C4-2B (cell line): ENCODE data around the gene ENDOV.
"Not testable (repeated sequence)": the region's sequence is repeated elsewhere in the genome, so short reads cannot be mapped to it uniquely, and the experiment has no call there.

ENCODE experiments used
- H3K27ac ChIP-seq: fragments of 450-650 bp; 2 replicates; pipeline ENCODE4 v1.5.1; 2017
- ZFX ChIP-seq: fragments of 450-650 bp; IDR thresholded peaks from 2 replicates; pipeline ENCODE4 v1.6.1; 2017
- TF ChIP-seq, protein P1 (sequence below): fragments of 450-650 bp; conservative IDR thresholded peaks from 2 replicates; pipeline ENCODE4 v1.5.1; 2017; ENCODE audit warnings: mild to moderate bottlenecking

ENDOV gene

DNA sequence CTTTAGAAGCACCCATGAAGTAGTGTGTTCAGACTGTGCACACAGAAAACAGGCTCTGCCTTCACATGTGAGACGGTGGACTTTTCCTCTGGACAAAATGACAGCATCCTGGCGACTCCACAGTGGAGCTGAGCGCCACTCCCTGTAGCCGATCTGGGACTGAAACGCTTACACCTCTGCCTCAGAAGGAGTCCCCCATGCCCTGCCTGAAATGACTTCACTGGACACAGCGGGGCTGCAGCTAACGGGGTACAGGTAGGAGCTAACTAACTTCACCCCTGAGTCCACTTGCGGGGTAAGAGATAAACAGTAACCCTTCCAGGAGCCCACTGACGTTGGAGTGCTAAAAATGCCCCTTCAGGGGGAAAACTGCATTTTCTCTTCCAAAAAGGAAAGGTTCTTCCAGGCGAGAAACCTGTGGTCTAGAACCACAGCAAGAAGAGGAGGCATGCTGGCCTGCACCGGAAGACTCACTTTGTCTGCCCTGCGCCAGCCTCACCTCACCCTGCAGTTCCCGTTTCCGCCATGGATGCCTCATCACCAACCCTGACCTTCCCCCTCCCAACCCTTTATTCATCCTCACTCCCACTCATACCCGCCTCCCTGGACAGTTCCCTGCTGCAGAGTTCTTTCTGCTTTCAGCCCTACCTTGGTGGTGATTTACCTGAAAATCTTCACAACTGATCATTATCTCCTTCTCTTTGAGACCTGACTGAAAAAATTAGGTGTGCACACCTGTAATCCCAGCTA is 19.4 kb upstream of the ENDOV start:
- no peak overlapping the region for H3K27ac ChIP-seq
- no peak for TF ChIP-seq ZFX
- TF ChIP-seq, protein P1, sequence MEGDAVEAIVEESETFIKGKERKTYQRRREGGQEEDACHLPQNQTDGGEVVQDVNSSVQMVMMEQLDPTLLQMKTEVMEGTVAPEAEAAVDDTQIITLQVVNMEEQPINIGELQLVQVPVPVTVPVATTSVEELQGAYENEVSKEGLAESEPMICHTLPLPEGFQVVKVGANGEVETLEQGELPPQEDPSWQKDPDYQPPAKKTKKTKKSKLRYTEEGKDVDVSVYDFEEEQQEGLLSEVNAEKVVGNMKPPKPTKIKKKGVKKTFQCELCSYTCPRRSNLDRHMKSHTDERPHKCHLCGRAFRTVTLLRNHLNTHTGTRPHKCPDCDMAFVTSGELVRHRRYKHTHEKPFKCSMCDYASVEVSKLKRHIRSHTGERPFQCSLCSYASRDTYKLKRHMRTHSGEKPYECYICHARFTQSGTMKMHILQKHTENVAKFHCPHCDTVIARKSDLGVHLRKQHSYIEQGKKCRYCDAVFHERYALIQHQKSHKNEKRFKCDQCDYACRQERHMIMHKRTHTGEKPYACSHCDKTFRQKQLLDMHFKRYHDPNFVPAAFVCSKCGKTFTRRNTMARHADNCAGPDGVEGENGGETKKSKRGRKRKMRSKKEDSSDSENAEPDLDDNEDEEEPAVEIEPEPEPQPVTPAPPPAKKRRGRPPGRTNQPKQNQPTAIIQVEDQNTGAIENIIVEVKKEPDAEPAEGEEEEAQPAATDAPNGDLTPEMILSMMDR: no peak

DNA sequence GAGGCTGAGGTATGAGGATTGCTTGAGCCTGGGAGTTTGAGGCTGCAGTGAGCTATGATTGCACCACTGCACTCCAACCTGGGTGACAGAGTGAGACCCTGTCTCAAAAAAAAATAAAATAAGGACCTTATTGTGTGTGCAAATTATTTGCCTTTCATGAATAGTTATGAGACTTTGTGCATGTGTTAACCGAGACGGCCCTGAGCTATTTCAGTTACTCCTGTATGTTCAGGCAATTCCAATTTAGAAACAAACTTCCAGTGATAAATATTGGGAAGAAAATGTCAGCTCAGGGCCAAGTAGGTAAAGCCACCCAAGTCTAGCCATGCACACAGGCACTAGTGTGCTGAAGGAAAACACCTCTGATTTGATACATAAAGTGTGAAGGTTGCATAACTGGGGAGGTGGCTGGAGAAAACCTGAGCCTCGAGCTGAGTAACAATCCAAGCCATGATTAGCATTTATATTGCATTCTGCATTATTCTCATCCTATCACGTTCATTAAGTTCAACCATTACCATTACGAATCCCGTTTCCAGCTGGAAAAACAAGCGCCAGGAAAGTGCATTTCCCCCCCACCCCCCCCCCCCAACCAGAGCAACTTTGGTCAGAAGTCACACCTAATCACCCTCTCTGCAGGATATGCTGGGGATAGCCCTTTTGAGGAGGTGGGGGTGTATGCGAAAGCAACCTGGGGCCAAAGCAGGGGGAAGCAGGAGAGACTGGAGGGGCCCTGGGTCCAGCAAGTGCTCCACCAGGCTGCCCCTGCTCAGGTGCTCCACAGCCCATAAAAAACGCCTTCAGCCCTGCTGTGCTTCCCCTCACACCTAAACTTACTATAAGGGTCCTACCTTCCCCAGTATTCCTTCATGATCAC is 18.6 kb upstream of the ENDOV start:
- no peak for TF ChIP-seq ZFX
- TF ChIP-seq, protein P1: no peak
- H3K27ac ChIP-seq: no peak overlapping the region

DNA sequence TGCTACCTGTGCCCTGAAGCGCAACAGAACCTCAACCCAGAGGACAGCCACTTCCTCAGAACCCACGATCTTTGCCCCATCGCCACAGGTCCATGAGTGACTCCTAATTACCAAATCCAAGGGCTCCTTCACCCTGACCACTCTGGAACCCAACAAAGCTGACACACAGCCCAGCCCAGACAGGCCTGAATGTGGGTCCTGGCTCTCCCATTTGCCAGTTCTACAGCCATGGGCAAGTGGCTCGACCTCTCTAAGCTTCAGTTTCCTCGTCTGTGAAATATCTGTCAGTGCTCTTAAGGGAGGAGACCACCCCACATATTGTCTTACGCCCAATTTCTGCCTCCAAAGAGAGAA is 18.0 kb upstream of the ENDOV start:
- TF ChIP-seq, protein P1: no peak
- TF ChIP-seq ZFX: no peak
- no peak overlapping the region for H3K27ac ChIP-seq

DNA sequence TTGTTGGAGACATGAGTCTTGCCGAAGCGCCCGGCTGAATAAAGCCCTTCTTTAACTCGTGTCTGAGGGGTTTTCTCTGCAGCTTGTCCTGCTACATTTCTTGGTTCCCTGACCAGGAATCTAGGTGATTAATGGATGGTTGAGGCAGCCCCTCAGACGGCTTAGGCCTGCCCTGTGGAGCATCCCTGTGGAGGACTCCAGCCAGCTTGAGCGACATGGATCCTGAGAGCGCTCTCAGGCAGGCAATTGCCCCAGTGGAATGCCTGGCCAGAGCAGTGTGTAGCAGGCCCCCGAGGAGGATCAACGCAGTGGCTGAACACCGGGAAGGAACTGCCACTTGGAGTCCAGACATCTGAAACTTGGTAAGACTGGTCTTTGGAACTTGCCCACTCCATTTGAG is 17.3 kb upstream of the ENDOV start:
- TF ChIP-seq, protein P1: no peak
- no peak for TF ChIP-seq ZFX
- no peak overlapping the region for H3K27ac ChIP-seq

DNA sequence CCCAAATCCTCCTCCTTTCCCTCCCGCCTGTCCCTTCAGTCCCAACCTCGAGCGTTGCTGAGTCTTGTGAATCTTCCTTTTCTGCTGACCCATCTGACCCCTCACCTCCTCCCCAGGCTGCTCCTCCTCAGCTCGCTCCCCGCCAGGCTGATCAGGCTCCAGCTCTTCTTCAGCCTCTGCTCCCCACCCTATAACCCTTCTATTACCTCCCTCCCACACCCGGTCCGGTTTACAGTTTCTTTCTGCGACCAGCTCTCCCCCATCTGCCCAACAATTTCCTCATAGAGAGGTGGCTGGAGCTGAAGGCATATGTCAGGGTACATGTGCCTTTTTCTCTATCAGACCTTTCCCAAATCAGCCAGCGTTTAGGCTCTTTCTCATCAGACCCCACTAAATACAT is 13.9 kb upstream of the ENDOV start:
- not testable (repeated sequence) for H3K27ac ChIP-seq

DNA sequence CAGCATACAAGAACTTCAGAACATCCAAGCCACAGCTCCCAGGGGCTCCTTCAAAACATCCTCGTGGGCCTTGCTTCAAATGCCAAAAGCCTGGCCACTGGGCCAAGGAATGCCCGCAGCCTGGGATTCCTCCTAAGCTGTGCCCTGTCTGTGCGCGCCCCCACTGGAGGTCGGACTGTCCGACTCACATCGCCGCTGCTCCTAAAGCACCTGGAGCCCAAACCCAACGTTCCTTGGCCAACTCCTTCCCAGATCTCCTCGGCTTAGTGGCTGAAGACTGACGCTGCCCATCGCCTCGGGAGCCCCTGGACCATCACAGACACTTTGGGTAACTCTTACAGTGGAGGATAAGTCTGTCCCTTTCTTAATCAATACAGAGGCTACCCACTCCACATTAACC is 12.9 kb upstream of the ENDOV start:
- not testable (repeated sequence) for H3K27ac ChIP-seq

DNA sequence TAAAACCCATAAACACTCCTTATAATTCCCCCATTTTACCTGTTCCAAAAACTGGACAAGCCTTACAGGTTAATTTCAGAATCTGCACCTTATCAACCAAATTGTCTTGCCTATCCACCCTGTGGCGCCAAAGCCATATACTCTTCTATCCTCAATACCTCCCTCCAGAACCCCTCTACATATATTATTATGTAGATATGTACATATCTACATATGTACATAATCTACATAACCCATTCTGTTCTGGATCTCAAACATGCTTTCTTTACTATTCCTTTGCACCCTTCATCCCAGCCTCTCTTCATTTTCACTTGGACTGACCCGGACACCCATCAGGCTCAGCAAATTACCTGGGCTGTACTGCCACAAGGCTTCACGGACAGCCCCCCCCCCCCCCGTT is 12.0 kb upstream of the ENDOV start:
- H3K27ac ChIP-seq: no peak overlapping the region
- TF ChIP-seq, protein P1: no peak
- TF ChIP-seq ZFX: no peak

DNA sequence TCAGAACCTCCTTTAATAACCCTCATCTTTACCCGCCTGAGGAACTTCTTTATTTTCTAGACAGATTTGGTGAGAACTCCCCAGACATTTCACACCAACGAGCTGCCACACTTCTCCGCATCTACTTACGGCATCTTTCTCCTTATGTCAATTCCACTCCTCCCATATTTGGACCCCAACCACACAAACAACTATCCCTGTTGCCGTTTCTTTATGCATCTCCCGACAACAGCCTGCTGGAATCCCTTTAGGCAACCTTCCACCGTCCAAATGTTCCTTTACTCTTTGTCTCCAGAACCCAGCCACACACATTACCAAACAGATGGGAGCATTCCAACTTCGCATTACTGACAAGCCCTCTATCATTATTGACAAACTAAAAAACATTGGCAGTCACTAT is 8.8 kb upstream of the ENDOV start:
- H3K27ac ChIP-seq: no peak overlapping the region
- TF ChIP-seq, protein P1: no peak
- TF ChIP-seq ZFX: no peak

DNA sequence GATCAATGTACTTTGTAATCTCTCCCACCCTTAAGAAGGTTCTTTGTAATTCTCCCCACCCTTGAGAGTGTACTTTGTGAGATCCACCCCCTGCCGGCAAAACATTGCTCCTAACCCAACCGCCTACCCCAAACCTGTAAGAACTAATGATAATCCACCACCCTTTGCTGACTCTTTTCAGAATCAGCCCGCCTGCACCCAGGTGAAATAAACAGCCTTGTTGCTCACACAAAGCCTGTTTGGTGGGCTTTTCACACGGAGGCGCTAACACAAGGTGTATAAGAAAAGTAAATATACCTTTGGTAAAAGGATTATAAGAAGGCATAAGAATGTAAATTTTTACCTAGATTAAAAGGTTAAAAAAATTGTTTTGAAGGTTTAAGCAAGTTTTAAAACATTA is 7.0 kb upstream of the ENDOV start:
- H3K27ac ChIP-seq: not testable (repeated sequence)
